OCI-LY7 (cell line): ENCODE measurements around the gene PDSS2. TPM values are rescaled to one million over a fixed set of nuclear protein-coding genes. Genes with fewer than 3 reads are reported as not detected.
A peak's percentile ranks its signal among the peaks of the same experiment; 100 is the strongest.

Experiments
- BruUV-seq: library from RNA; stranded (reverse); fragments of 400-500 nt; replicated peaks from 2 replicates; lab custom pipeline; 2021; lab: Mats Ljungman, UMichigan
- CTCF ChIA-PET: fragments of 300-600 bp; sonication (Branson Sonifier 250); formaldehyde crosslinking; loops from one replicate; lab custom pipeline; 2022; ENCODE audit warnings: antibody characterized with exemption; ENCODE audit not compliant: unreplicated experiment; lab: Charles Lee
- POLR2A ChIA-PET: fragments of 300-600 bp; sonication (Branson Sonifier 250); formaldehyde crosslinking; loops from one replicate; lab custom pipeline; 2022; ENCODE audit warnings: antibody characterized with exemption; lab: Charles Lee
- DNase-seq: peaks from one replicate; pipeline ENCODE4 v3.0.0-alpha.2; 2015; ENCODE audit warnings: low spot score
- H2AFZ ChIP-seq: fragments of 200-600 bp; sonication (generic), shearing (Covaris generic); 2 replicates; pipeline ENCODE4 v1.6.1; 2014; ENCODE audit warnings: mild to moderate bottlenecking, antibody characterized with exemption, low read length, moderate library complexity
- H3K27ac ChIP-seq: fragments of 200-600 bp; sonication (generic); 2 replicates; pipeline ENCODE4 v1.5.1; 2014; ENCODE audit warnings: mixed run types, low read depth, mild to moderate bottlenecking, moderate library complexity, low read length, inconsistent platforms; ENCODE audit not compliant: poor library complexity, severe bottlenecking
- H3K36me3 ChIP-seq: fragments of 200-600 bp; sonication (generic); 2 replicates; pipeline ENCODE4 v1.6.1; 2014; ENCODE audit warnings: mild to moderate bottlenecking, antibody characterized with exemption, low read length, moderate library complexity, mixed read lengths; ENCODE audit not compliant: insufficient read depth
- H3K4me1 ChIP-seq: fragments of 200-600 bp; sonication (generic); 2 replicates; pipeline ENCODE4 v1.5.1; 2014; ENCODE audit warnings: mild to moderate bottlenecking, low read length; ENCODE audit not compliant: insufficient read depth, poor library complexity, severe bottlenecking
- H3K4me2 ChIP-seq: fragments of 200-600 bp; sonication (generic); 2 replicates; pipeline ENCODE4 v1.6.1; 2014; ENCODE audit warnings: mild to moderate bottlenecking, low read length
- H3K4me3 ChIP-seq: fragments of 200-600 bp; sonication (generic); 2 replicates; pipeline ENCODE4 v1.5.1; 2014; ENCODE audit warnings: mild to moderate bottlenecking, low read depth, low read length; ENCODE audit not compliant: poor library complexity, severe bottlenecking
- H3K79me2 ChIP-seq: fragments of 200-600 bp; sonication (generic); 2 replicates; pipeline ENCODE4 v1.6.1; 2016; ENCODE audit warnings: low read depth, mild to moderate bottlenecking, low read length, moderate library complexity, mixed read lengths; ENCODE audit not compliant: insufficient read depth
- H3K9me2 ChIP-seq: fragments of 200-600 bp; sonication (generic); 2 replicates; pipeline ENCODE4 v1.6.1; 2016; ENCODE audit warnings: mild to moderate bottlenecking, low read length, mixed read lengths; ENCODE audit not compliant: insufficient read depth
- H3K9me3 ChIP-seq: fragments of 200-600 bp; sonication (generic); 2 replicates; pipeline ENCODE4 v1.6.1; 2014; ENCODE audit warnings: mild to moderate bottlenecking, mixed run types, low read length, mixed read lengths
- H4K20me1 ChIP-seq: fragments of 200-600 bp; sonication (generic); 2 replicates; pipeline ENCODE4 v1.6.1; 2014; ENCODE audit warnings: mild to moderate bottlenecking, antibody characterized with exemption, low read length, moderate library complexity, mixed read lengths; ENCODE audit not compliant: insufficient read depth
- CTCF ChIP-seq: fragments of 200-600 bp; sonication (generic); conservative IDR thresholded peaks from 2 replicates; pipeline ENCODE4 v1.5.1; 2014; ENCODE audit warnings: mild to moderate bottlenecking, antibody characterized with exemption, low read length, moderate library complexity, mixed read lengths
- EZH2phosphoT487 ChIP-seq: fragments of 200-600 bp; sonication (generic); IDR thresholded peaks from 2 replicates; pipeline ENCODE4 v1.6.1; 2018; ENCODE audit warnings: low read depth, borderline replicate concordance, mild to moderate bottlenecking, mixed run types, antibody characterized with exemption, low read length, moderate library complexity, mixed read lengths
- intact Hi-C: fragments of 100-400 bp; cut with micrococcal nuclease; formaldehyde crosslinking; loops from one replicate; pipeline ENCODE4 v1.10.0; 2022; ENCODE audit not compliant: unreplicated experiment
- total RNA-seq, 2 experiments: library from RNA; depleted of rRNA in 1 of 2; stranded (reverse); fragments of >200 nt in 1 of 2; shearing (Covaris generic) in 1 of 2; gene quantifications; 2 replicates each; pipeline ENCODE4 v1.2.3, GENCODE V29; 2014 to 2022

PDSS2 gene
- total RNA-seq, 2 experiments from 2014 or later = 14.7 to 24.9 TPM

DNA sequence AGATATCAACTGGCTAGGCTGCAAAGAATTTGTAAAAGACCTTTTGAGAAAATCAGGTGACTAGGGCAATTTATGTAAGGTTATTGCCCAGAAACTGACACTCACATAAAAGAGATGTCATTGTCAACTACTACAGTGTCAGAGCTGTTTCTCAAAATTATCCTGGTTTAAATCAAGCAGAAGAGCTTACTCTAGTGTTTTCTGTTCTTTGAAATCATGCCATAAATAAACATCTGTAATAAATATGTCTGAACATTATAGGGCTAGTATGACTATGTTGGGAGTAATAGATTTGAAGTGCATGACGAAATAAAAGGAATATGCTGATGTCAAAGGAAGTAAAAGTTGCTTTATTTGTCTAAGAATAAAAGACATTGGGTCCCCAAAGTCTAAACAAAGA, 11.0 kb upstream of the PDSS2 start:
- POLR2A ChIA-PET = interaction anchor here (0.7 to 1.8 kb wide), 7 partner anchors 9 to 1024 kb away, joined by 3 to 13 read pairs (median 3); partner anchors contain the start of gene PDSS2
- no peaks in the 10 kb centered on the region for H3K9me3 ChIP-seq
- no peak for DNase-seq
- TF ChIP-seq CTCF (no peak), EZH2phosphoT487 (no peak)
- no peaks in the 10 kb centered on the region for H3K36me3 ChIP-seq
- H3K79me2 ChIP-seq = no peaks in the 10 kb centered on the region
- no peak overlapping the region for H3K4me3 ChIP-seq
- peaks cover 16% of the 10 kb centered on the region for H3K4me1 ChIP-seq
- H2AFZ ChIP-seq = no peak overlapping the region
- BruUV-seq = no TSS peak
- H3K27ac ChIP-seq = no peak overlapping the region
- intact Hi-C loops = no loop called here
- no peaks in the 10 kb centered on the region for H4K20me1 ChIP-seq
- no peaks in the 10 kb centered on the region for H3K9me2 ChIP-seq
- CTCF ChIA-PET = interaction anchor here (0.6 kb wide), 1 partner anchor 960 kb away, joined by 3 read pairs; no protein-coding TSS in a partner anchor
- no peak overlapping the region for H3K4me2 ChIP-seq

DNA sequence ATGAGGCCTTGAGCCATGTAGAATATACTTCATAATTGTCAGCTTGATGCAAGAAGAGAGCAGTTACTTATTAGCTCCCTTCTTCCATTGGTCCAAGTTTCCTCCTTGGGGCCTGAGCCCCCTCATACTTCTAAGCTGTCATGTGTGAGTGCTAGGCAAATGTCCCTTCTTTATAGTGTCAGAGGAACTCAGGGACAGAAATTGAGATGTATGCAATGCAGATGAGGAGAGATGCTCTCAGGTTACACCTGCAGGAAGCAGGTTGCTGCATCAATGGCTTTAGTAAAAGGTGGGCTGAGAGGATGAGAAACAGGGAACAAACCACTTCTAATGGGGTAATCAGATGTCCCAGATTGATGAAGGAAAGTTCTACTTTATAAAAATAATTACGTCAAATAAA, 6.7 kb upstream of the PDSS2 start:
- Histone ChIP-seq H2AFZ (peak overlapping the region; percentile 18; the same call in 1 of the 2 replicates), H3K36me3 (no peaks in the 10 kb centered on the region), H3K27ac (peak overlapping the region; percentile 29), H4K20me1 (no peaks in the 10 kb centered on the region), H3K4me2 (peak overlapping the region; percentile 38), H3K4me3 (no peak overlapping the region), H3K4me1 (peaks cover 17% of the 10 kb centered on the region), H3K9me3 (no peaks in the 10 kb centered on the region), H3K9me2 (no peaks in the 10 kb centered on the region), H3K79me2 (no peaks in the 10 kb centered on the region)
- CTCF ChIA-PET = no interaction called here
- DNase-seq = peak; percentile 52
- POLR2A ChIA-PET = interaction anchor here (0.7 to 1.4 kb wide), 4 partner anchors 12 to 182 kb away, joined by 3 to 4 read pairs (median 4); no protein-coding TSS in a partner anchor
- TF ChIP-seq EZH2phosphoT487 (no peak), CTCF (no peak)
- intact Hi-C loops = no loop called here
- BruUV-seq = no TSS peak

GRCh38 chr6:107460083-107460631, 793 bp upstream of the PDSS2 start:
- H3K36me3 ChIP-seq = peaks cover 16% of the 10 kb centered on the region
- H3K4me2 ChIP-seq = peak overlapping the region; percentile 80
- no peak for DNase-seq
- H3K27ac ChIP-seq = peak overlapping the region; percentile 90
- no TSS peak for BruUV-seq
- H3K4me1 ChIP-seq = peaks cover 19% of the 10 kb centered on the region
- H3K9me2 ChIP-seq = no peaks in the 10 kb centered on the region
- no peaks in the 10 kb centered on the region for H4K20me1 ChIP-seq
- no peaks in the 10 kb centered on the region for H3K9me3 ChIP-seq
- ChIA-PET CTCF (interaction anchor here (1.0 kb wide), 1 partner anchor 60 kb away, joined by 3 read pairs; no protein-coding TSS in a partner anchor), POLR2A (interaction anchor here (0.6 to 4.1 kb wide), 19 partner anchors 11 to 481 kb away, joined by 3 to 32 read pairs (median 4); no protein-coding TSS in a partner anchor)
- TF ChIP-seq CTCF (no peak), EZH2phosphoT487 (no peak)
- H2AFZ ChIP-seq = peak overlapping the region; percentile 61
- intact Hi-C loops = no loop called here
- H3K4me3 ChIP-seq = peak overlapping the region; percentile 86
- peaks cover 36% of the 10 kb centered on the region; the same call in 1 of the 2 replicates for H3K79me2 ChIP-seq
